Naive thymus-derived CD4-positive, alpha-beta T cell (primary cell): ENCODE data around the gene RAD23B. TPM values are rescaled to one million over a fixed set of nuclear protein-coding genes. Genes with fewer than 3 reads are reported as not detected.

Experiments used
- ATAC-seq: fragments of 150-1000 bp; cut with Tn5 transposase; 2 replicates; pipeline ENCODE4 v1.10.0; 2021; ENCODE audit warnings: mild to moderate bottlenecking, moderate library complexity
- CTCF ChIA-PET: fragments of 350-600 bp; sonication (Branson Sonifier 250); formaldehyde crosslinking; loops from one replicate; lab custom pipeline; 2021; ENCODE audit warnings: antibody characterized with exemption; lab: Charles Lee
- POLR2A ChIA-PET: fragments of 350-600 bp; sonication (Branson Sonifier 250); formaldehyde crosslinking; loops from one replicate; lab custom pipeline; 2021; ENCODE audit warnings: antibody characterized with exemption, inconsistent platforms; lab: Charles Lee
- DNase-seq, 9 donors: peaks; one replicate each; pipeline versions ENCODE4 v3.0.0 to v3.0.0-alpha.2; 2020 to 2022; ENCODE audit warnings: mixed read lengths in 1 of 9
- H3K27ac ChIP-seq: one replicate; pipeline ENCODE4 v1.7.0; 2013; ENCODE audit warnings: mild to moderate bottlenecking, low read depth, low read length, moderate library complexity
- H3K27me3 ChIP-seq, 2 donors: one replicate each; pipeline ENCODE4 v1.7.0; 2013; ENCODE audit warnings: low read length in 2 of 2, mild to moderate bottlenecking in 2 of 2, moderate library complexity in 2 of 2; ENCODE audit not compliant: control insufficient read depth in 2 of 2, insufficient read depth in 2 of 2
- H3K36me3 ChIP-seq, 3 experiments: 1 replicate in 2 of 3; 2 replicates in 1 of 3; pipeline ENCODE4 v1.7.0; 2013; ENCODE audit warnings: low read length in 3 of 3, mild to moderate bottlenecking in 3 of 3, moderate library complexity in 1 of 3; ENCODE audit not compliant: insufficient read depth in 3 of 3, control insufficient read depth in 2 of 3
- H3K4me1 ChIP-seq, 2 donors: one replicate each; pipeline ENCODE4 v1.7.0; 2013; ENCODE audit warnings: low read length in 2 of 2, mild to moderate bottlenecking in 2 of 2, moderate library complexity in 1 of 2; ENCODE audit not compliant: control insufficient read depth in 2 of 2, insufficient read depth in 2 of 2
- H3K4me3 ChIP-seq: 2 replicates; pipeline ENCODE4 v1.7.0; 2013; ENCODE audit warnings: mild to moderate bottlenecking, low read length
- H3K9me3 ChIP-seq, 3 experiments: 1 replicate in 2 of 3; 2 replicates in 1 of 3; pipeline ENCODE4 v1.7.0; 2013; ENCODE audit warnings: low read length in 3 of 3; ENCODE audit not compliant: control insufficient read depth in 2 of 3
- H3K27ac Mint-ChIP-seq, 9 donors: one replicate each; pipeline ENCODE4 v1.8.0; 2020 to 2022; ENCODE audit warnings: mixed read lengths in 9 of 9, mild to moderate bottlenecking in 8 of 9, moderate library complexity in 5 of 9, inconsistent platforms in 2 of 9
- H3K27me3 Mint-ChIP-seq, 5 donors: one replicate each; pipeline ENCODE4 v1.8.0; 2021 to 2022; ENCODE audit warnings: mixed read lengths in 5 of 5, mild to moderate bottlenecking in 1 of 5
- H3K36me3 Mint-ChIP-seq, 5 donors: one replicate each; pipeline ENCODE4 v1.8.0; 2020 to 2022; ENCODE audit warnings: mixed read lengths in 5 of 5, mild to moderate bottlenecking in 3 of 5, inconsistent platforms in 1 of 5
- H3K4me1 Mint-ChIP-seq, 7 donors: one replicate each; pipeline ENCODE4 v1.8.0; 2020 to 2022; ENCODE audit warnings: mixed read lengths in 7 of 7, mild to moderate bottlenecking in 3 of 7, inconsistent platforms in 1 of 7
- H3K4me3 Mint-ChIP-seq, 10 donors: one replicate each; pipeline ENCODE4 v1.8.0; 2020 to 2022; ENCODE audit warnings: mild to moderate bottlenecking in 10 of 10, mixed read lengths in 10 of 10, moderate library complexity in 6 of 10, inconsistent platforms in 2 of 10
- H3K9me3 Mint-ChIP-seq, 11 donors: one replicate each; pipeline ENCODE4 v1.8.0; 2020 to 2022; ENCODE audit warnings: mixed read lengths in 11 of 11, mild to moderate bottlenecking in 4 of 11, inconsistent platforms in 1 of 11, moderate library complexity in 1 of 11
- intact Hi-C, 2 donors: fragments of 100-400 bp; cut with micrococcal nuclease; formaldehyde crosslinking; loops; one replicate each; pipeline ENCODE4 v1.15.1; 2023
- polyA plus RNA-seq, 2 donors: library from polyadenylated mRNA; unstranded; fragments of 300-500 nt; fragmentation: Illumina TruSeq; gene quantifications; one replicate each; pipeline ENCODE4 v1.2.3, GENCODE V29; 2021
- total RNA-seq, 6 experiments: library from RNA in 5 of 6; stranded (reverse) in 5 of 6; gene quantifications; 1 replicate in 5 of 6; 2 replicates in 1 of 6; pipeline ENCODE4 v1.2.3 and lab custom pipeline; 2021 to 2026

The RAD23B gene
- total and polyA plus RNA-seq, 7 experiments from 2014 or later, result 8.9 to 102 (median 50.9) TPM

- Histone ChIP-seq H3K9me3 (no peaks in the 10 kb centered on the region), H3K4me3 (no peak overlapping the region), H3K36me3 (no peaks in the 10 kb centered on the region), H3K27ac (no peak overlapping the region), H3K4me1 (no peaks in the 10 kb centered on the region), H3K27me3 (no peaks in the 10 kb centered on the region)
- Mint-ChIP-seq H3K9me3 (peaks cover 0 to 9% (median 0%) of the 10 kb centered on the region in 11 donors), H3K4me1 (peaks cover 0 to 4% (median 0%) of the 10 kb centered on the region in 7 donors), H3K27me3 (peaks cover 7 to 42% (median 17%) of the 10 kb centered on the region in 5 donors), H3K4me3 (no peak overlapping the region), H3K27ac (no peak overlapping the region), H3K36me3 (no peaks in the 10 kb centered on the region)
- ChIA-PET CTCF (interaction anchor here (0.6 to 1.5 kb wide), 2 partner anchors 10 to 201 kb away, joined by 3 to 7 read pairs; no protein-coding TSS in a partner anchor), POLR2A (no interaction called here)
- no peak for DNase-seq
- intact Hi-C loops, result no loop called here
- ATAC-seq, result no peak
Observed at GRCh38 chr9:107351382-107352045, 68.4 kb downstream of the RAD23B start.

- H3K4me3 ChIP-seq, result no peak overlapping the region
- no peak for ATAC-seq
- no peaks in the 10 kb centered on the region for H3K9me3 ChIP-seq
- H3K27ac Mint-ChIP-seq, result no peak overlapping the region
- H3K4me3 Mint-ChIP-seq, result no peak overlapping the region
- POLR2A ChIA-PET, result no interaction called here
- H3K27me3 ChIP-seq, result no peaks in the 10 kb centered on the region
- H3K27me3 Mint-ChIP-seq, result peaks cover 7 to 40% (median 22%) of the 10 kb centered on the region in 5 donors
- H3K9me3 Mint-ChIP-seq, result peaks cover 0 to 9% (median 0%) of the 10 kb centered on the region in 11 donors
- no peaks in the 10 kb centered on the region for H3K4me1 ChIP-seq
- no peaks in the 10 kb centered on the region for H3K4me1 Mint-ChIP-seq
- no peaks in the 10 kb centered on the region for H3K36me3 Mint-ChIP-seq
- DNase-seq, result no peak
- no peaks in the 10 kb centered on the region for H3K36me3 ChIP-seq
- intact Hi-C loops, result no loop called here
- CTCF ChIA-PET, result no interaction called here
- H3K27ac ChIP-seq, result no peak overlapping the region
Observed at GRCh38 chr9:107355394-107355793, 72.3 kb downstream of the RAD23B start.

GRCh38 chr9:107358986-107359385, 75.9 kb downstream of the RAD23B start:
- no peaks in the 10 kb centered on the region for H3K4me1 ChIP-seq
- no peaks in the 10 kb centered on the region for H3K27me3 ChIP-seq
- no peak overlapping the region for H3K4me3 ChIP-seq
- H3K9me3 Mint-ChIP-seq, result peaks cover 0 to 2% (median 0%) of the 10 kb centered on the region in 11 donors
- H3K9me3 ChIP-seq, result no peaks in the 10 kb centered on the region
- no peak overlapping the region for H3K4me3 Mint-ChIP-seq
- H3K4me1 Mint-ChIP-seq, result peaks cover 0 to 3% (median 0%) of the 10 kb centered on the region in 7 donors
- intact Hi-C loops, result no loop called here
- ChIA-PET POLR2A (no interaction called here), CTCF (no interaction called here)
- no peak for ATAC-seq
- H3K27me3 Mint-ChIP-seq, result peaks cover 0 to 19% (median 9%) of the 10 kb centered on the region in 5 donors
- H3K27ac Mint-ChIP-seq, result no peak overlapping the region
- no peak overlapping the region for H3K27ac ChIP-seq
- no peak for DNase-seq
- H3K36me3 ChIP-seq, result no peaks in the 10 kb centered on the region
- no peaks in the 10 kb centered on the region for H3K36me3 Mint-ChIP-seq

GRCh38 chr9:107360098-107360497, 77.0 kb downstream of the RAD23B start:
- POLR2A ChIA-PET, result no interaction called here
- DNase-seq (no peak), ATAC-seq (no peak)
- Histone ChIP-seq H3K4me1 (no peaks in the 10 kb centered on the region), H3K36me3 (no peaks in the 10 kb centered on the region), H3K4me3 (no peak overlapping the region), H3K27ac (no peak overlapping the region), H3K27me3 (no peaks in the 10 kb centered on the region), H3K9me3 (no peaks in the 10 kb centered on the region)
- Mint-ChIP-seq H3K4me3 (no peak overlapping the region), H3K36me3 (peaks cover 0 to 3% (median 0%) of the 10 kb centered on the region in 5 donors), H3K9me3 (peaks cover 0 to 3% (median 0%) of the 10 kb centered on the region in 11 donors), H3K27me3 (peaks cover 0 to 14% (median 9%) of the 10 kb centered on the region in 5 donors), H3K27ac (peak overlapping the region in 1 of 9 donors; percentile 25), H3K4me1 (peaks cover 0 to 3% (median 0%) of the 10 kb centered on the region in 7 donors)
- CTCF ChIA-PET, result no interaction called here
- intact Hi-C loops, result no loop called here

GRCh38 chr9:107361816-107362215, 78.7 kb downstream of the RAD23B start:
- ChIA-PET CTCF (no interaction called here), POLR2A (no interaction called here)
- Mint-ChIP-seq H3K36me3 (peaks cover 0 to 4% (median 0%) of the 10 kb centered on the region in 5 donors), H3K27ac (no peak overlapping the region), H3K27me3 (peaks cover 0 to 10% (median 2%) of the 10 kb centered on the region in 5 donors), H3K9me3 (peaks cover 0 to 3% (median 0%) of the 10 kb centered on the region in 11 donors), H3K4me1 (peaks cover 0 to 3% (median 0%) of the 10 kb centered on the region in 7 donors), H3K4me3 (no peak overlapping the region)
- H3K27ac ChIP-seq, result no peak overlapping the region
- H3K27me3 ChIP-seq, result no peaks in the 10 kb centered on the region
- H3K4me3 ChIP-seq, result no peak overlapping the region
- no peaks in the 10 kb centered on the region for H3K4me1 ChIP-seq
- H3K9me3 ChIP-seq, result no peaks in the 10 kb centered on the region
- DNase-seq, result no peak
- no peaks in the 10 kb centered on the region for H3K36me3 ChIP-seq
- intact Hi-C loops, result no loop called here
- ATAC-seq, result no peak

- peaks cover 0 to 12% (median 7%) of the 10 kb centered on the region in 5 donors for H3K27me3 Mint-ChIP-seq
- no peaks in the 10 kb centered on the region for H3K36me3 ChIP-seq
- ChIA-PET POLR2A (no interaction called here), CTCF (no interaction called here)
- ATAC-seq, result no peak
- DNase-seq, result no peak
- no peak overlapping the region for H3K27ac Mint-ChIP-seq
- peaks cover 0 to 3% (median 0%) of the 10 kb centered on the region in 11 donors for H3K9me3 Mint-ChIP-seq
- no peak overlapping the region for H3K4me3 Mint-ChIP-seq
- no peak overlapping the region for H3K27ac ChIP-seq
- no peaks in the 10 kb centered on the region for H3K27me3 ChIP-seq
- H3K36me3 Mint-ChIP-seq, result peaks cover 0 to 4% (median 0%) of the 10 kb centered on the region in 5 donors
- peaks cover 0 to 3% (median 0%) of the 10 kb centered on the region in 7 donors for H3K4me1 Mint-ChIP-seq
- intact Hi-C loops, result no loop called here
- no peaks in the 10 kb centered on the region for H3K9me3 ChIP-seq
- H3K4me1 ChIP-seq, result no peaks in the 10 kb centered on the region
- no peak overlapping the region for H3K4me3 ChIP-seq
Observed at GRCh38 chr9:107363516-107364152, 80.6 kb downstream of the RAD23B start.
